Stimulated activated CD4-positive, alpha-beta T cell treated with anti-CD3 and anti-CD28 coated beads, Interleukin-15, amount 100 ng/mL, for 24 hours (primary cell): ENCODE measurements around the gene DLG2.

Experiments used
- DNase-seq: peaks from one replicate; pipeline ENCODE4 v3.0.0-alpha.2; 2020

The DLG2 gene

GRCh38 chr11:84965484-84965883, 661.7 kb downstream of the DLG2 start:
- DNase-seq = no peak

GRCh38 chr11:84963240-84963639, 663.9 kb downstream of the DLG2 start:
- DNase-seq = no peak

- DNase-seq = no peak
Measured at GRCh38 chr11:84962018-84962417, 665.1 kb downstream of the DLG2 start.

GRCh38 chr11:84958295-84958694, 668.8 kb downstream of the DLG2 start:
- no peak for DNase-seq

GRCh38 chr11:84950569-84951270, 676.4 kb downstream of the DLG2 start:
- no peak for DNase-seq

GRCh38 chr11:84947970-84948580, 679.1 kb downstream of the DLG2 start:
- DNase-seq = no peak

GRCh38 chr11:84947070-84947469, 680.1 kb downstream of the DLG2 start:
- no peak for DNase-seq

GRCh38 chr11:84930863-84931262, 696.3 kb downstream of the DLG2 start:
- DNase-seq = no peak

GRCh38 chr11:84929738-84930137, 697.4 kb downstream of the DLG2 start:
- no peak for DNase-seq

- no peak for DNase-seq
Measured at GRCh38 chr11:84924154-84924692, 702.9 kb downstream of the DLG2 start.

- no peak for DNase-seq
Measured at GRCh38 chr11:84923489-84923888, 703.7 kb downstream of the DLG2 start.

- no peak for DNase-seq
Measured at GRCh38 chr11:84922836-84923235, 704.3 kb downstream of the DLG2 start.

GRCh38 chr11:84922212-84922805, 704.8 kb downstream of the DLG2 start:
- no peak for DNase-seq

- DNase-seq = no peak
Measured at GRCh38 chr11:84914511-84914910, 712.6 kb downstream of the DLG2 start.

- DNase-seq = no peak
Measured at GRCh38 chr11:84909740-84910139, 717.4 kb downstream of the DLG2 start.

- no peak for DNase-seq
Measured at GRCh38 chr11:84906995-84907394, 720.1 kb downstream of the DLG2 start.

- DNase-seq = no peak
Measured at GRCh38 chr11:84905411-84905810, 721.7 kb downstream of the DLG2 start.

- no peak for DNase-seq
Measured at GRCh38 chr11:84902445-84902844, 724.7 kb downstream of the DLG2 start.

- no peak for DNase-seq
Measured at GRCh38 chr11:84901991-84902390, 725.2 kb downstream of the DLG2 start.

- DNase-seq = no peak
Measured at GRCh38 chr11:84899740-84900139, 727.4 kb downstream of the DLG2 start.

- no peak for DNase-seq
Measured at GRCh38 chr11:84899134-84899533, 728.0 kb downstream of the DLG2 start.

GRCh38 chr11:84894666-84895065, 732.5 kb downstream of the DLG2 start:
- no peak for DNase-seq

- DNase-seq = no peak
Measured at GRCh38 chr11:84890676-84891075, 736.5 kb downstream of the DLG2 start.

GRCh38 chr11:84889556-84889955, 737.6 kb downstream of the DLG2 start:
- no peak for DNase-seq
